Amygdala (tissue), 56 donors: ENCODE results near the gene BCORL1.
A peak's percentile ranks its signal among the peaks of the same experiment; 100 is the strongest.

Experiments used
- DNase-seq, 56 donors: peaks; one replicate each; lab custom pipeline; 2025; lab: John Stamatoyannopoulos, UW

Gene BCORL1

GRCh38 chrX:130005089-130005807 is 22.8 kb downstream of the BCORL1 start:
- DNase-seq: no peak

- no peak for DNase-seq
Observed at GRCh38 chrX:130009658-130010223, 27.3 kb downstream of the BCORL1 start.

GRCh38 chrX:130012683-130013082 is 30.2 kb downstream of the BCORL1 start:
- DNase-seq: no peak

GRCh38 chrX:130013661-130014060 is 31.2 kb downstream of the BCORL1 start:
- no peak for DNase-seq

GRCh38 chrX:130014356-130014755 is 31.9 kb downstream of the BCORL1 start:
- no peak for DNase-seq

- no peak for DNase-seq
Observed at GRCh38 chrX:130014770-130015169, 32.3 kb downstream of the BCORL1 start.

GRCh38 chrX:130015181-130015580 is 32.7 kb downstream of the BCORL1 start:
- no peak for DNase-seq

- no peak for DNase-seq
Observed at GRCh38 chrX:130018143-130018542, 35.7 kb downstream of the BCORL1 start.

GRCh38 chrX:130020661-130021324 is 38.4 kb downstream of the BCORL1 start:
- DNase-seq: no peak

GRCh38 chrX:130024127-130024526 is 41.7 kb downstream of the BCORL1 start:
- peak in 27 of 56 donors; percentile 0 to 31 (median 4) for DNase-seq

GRCh38 chrX:130025256-130025655 is 42.8 kb downstream of the BCORL1 start:
- DNase-seq: no peak

GRCh38 chrX:130027569-130027968 is 45.1 kb downstream of the BCORL1 start:
- no peak for DNase-seq

- DNase-seq: peak in 8 of 56 donors; percentile 0 to 50 (median 3)
Observed at GRCh38 chrX:130028196-130028595, 45.8 kb downstream of the BCORL1 start.

- DNase-seq: peak in 26 of 56 donors; percentile 0 to 44 (median 6)
Observed at GRCh38 chrX:130030826-130031225, 48.4 kb downstream of the BCORL1 start.

GRCh38 chrX:130032552-130032951 is 50.1 kb downstream of the BCORL1 start:
- no peak for DNase-seq

- no peak for DNase-seq
Observed at GRCh38 chrX:130034178-130034577, 51.7 kb downstream of the BCORL1 start.

GRCh38 chrX:130039847-130040246 is 57.4 kb downstream of the BCORL1 start:
- no peak for DNase-seq

GRCh38 chrX:130047416-130047815 is 65.0 kb downstream of the BCORL1 start:
- no peak for DNase-seq

GRCh38 chrX:130048686-130049222 is 66.3 kb downstream of the BCORL1 start:
- no peak for DNase-seq

GRCh38 chrX:130049821-130050220 is 67.4 kb downstream of the BCORL1 start:
- DNase-seq: no peak

- no peak for DNase-seq
Observed at GRCh38 chrX:130051176-130051845, 68.9 kb downstream of the BCORL1 start.
